Iris pigment epithelial cell (primary cell): ENCODE results near the gene NDUFA7.
"Not testable (repeated sequence)": the region's sequence is repeated elsewhere in the genome, so short reads cannot be mapped to it uniquely, and the experiment has no call there.

Source experiments
- DNase-seq: peaks from one replicate; pipeline ENCODE4 v3.0.0-alpha.2; 2011; ENCODE audit warnings: low read depth

The NDUFA7 gene

DNA sequence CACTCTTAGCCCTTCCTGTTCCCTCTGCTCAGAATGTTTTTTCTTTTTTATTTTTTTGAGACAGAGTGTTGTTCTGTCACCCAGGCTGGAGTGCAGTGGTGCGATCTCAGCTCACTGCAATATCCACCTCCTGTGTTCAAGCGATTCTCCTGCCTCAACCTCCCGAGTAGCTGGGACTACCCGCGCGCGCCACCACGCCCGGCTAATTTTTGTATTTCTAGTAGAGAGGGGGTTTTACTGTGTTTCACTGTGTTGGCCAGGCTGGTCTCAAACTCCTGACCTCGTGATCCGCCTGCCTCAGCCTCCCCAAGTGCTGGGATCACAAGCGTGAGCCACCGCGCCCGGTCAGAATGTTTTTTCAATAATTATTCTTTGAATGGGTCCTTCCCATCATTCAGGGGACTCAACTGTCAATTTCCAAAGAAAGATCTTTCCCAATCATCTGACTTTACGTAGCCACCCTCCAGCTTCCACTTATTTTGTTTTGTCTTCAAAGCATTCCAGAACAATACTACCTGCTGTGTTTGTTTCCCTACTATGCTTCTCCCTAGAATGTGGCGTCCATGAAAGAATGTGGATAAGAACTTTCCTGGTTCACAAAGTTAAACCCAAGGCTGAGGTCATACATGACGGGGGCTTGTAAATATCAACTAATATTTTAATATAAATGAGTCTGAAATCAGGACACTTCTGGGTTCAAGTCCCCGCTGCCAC lies 1.2 kb downstream of the NDUFA7 start:
- DNase-seq: no peak

- DNase-seq: not testable (repeated sequence)
Measured at GRCh38 chr19:8318835-8319234, 2.3 kb downstream of the NDUFA7 start.

GRCh38 chr19:8316351-8317125 lies 4.6 kb downstream of the NDUFA7 start:
- DNase-seq: no peak

- DNase-seq: not testable (repeated sequence)
Measured at GRCh38 chr19:8314981-8315640, 6.1 kb downstream of the NDUFA7 start.

DNA sequence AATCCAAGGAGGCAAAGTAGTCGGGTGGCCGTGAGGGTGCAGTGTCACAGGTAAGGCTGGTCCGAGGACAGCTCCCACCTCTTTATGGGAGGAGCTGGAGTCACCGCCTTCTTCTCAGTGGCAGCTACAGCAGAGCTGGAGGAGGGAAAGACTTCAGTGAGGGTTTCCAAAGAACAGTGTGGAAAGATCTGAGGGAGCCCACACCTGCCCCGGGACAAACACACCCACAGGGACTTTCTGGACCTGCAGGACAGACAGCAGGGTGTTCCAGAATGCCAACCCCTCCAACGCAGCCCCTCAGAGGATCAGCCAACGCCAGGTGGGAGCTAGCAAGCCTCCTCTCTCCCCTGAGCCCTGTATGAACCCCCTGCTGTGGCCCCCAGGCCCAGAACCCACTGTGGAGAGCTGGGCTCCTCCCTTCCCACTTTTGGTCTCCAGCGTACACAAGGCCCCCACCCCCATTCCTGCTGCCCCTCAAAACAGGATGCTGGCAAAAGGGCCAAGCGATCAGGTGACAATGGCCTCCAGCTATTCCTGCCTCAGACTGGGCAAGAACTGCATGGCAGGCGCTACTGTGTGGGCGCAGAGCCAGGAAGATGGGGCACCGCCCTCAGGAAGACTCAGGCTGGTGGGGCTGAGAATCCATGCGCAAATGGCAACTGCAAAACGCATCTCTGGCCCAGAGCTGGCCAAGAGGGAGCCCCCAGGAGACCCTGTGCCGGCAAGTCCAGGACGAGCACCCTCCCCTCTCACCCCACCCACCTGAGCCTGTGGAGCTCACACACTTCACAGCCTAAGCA lies 9.5 kb downstream of the NDUFA7 start:
- DNase-seq: no peak

GRCh38 chr19:8310342-8311055 lies 10.7 kb downstream of the NDUFA7 start:
- no peak for DNase-seq

DNA sequence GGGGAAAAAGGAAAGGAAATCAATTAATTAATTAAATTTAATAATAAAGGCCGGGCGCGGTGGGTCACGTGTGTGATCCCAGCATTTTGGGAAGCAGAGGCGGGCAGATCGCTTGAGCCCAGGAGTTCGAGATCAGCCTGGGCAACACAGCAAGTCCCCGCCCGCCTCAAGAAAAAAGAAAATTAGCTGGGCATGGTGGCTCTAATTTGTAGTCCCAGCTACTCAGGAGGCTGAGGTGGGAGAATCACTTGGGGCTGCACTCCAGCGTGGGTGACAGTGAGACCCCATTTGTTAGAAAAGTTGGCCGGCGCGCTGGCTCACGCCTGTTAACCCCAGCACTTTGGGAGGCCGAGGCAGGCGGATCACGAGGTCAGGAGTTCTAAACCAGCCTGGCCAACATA lies 12.3 kb downstream of the NDUFA7 start:
- DNase-seq: no peak

DNA sequence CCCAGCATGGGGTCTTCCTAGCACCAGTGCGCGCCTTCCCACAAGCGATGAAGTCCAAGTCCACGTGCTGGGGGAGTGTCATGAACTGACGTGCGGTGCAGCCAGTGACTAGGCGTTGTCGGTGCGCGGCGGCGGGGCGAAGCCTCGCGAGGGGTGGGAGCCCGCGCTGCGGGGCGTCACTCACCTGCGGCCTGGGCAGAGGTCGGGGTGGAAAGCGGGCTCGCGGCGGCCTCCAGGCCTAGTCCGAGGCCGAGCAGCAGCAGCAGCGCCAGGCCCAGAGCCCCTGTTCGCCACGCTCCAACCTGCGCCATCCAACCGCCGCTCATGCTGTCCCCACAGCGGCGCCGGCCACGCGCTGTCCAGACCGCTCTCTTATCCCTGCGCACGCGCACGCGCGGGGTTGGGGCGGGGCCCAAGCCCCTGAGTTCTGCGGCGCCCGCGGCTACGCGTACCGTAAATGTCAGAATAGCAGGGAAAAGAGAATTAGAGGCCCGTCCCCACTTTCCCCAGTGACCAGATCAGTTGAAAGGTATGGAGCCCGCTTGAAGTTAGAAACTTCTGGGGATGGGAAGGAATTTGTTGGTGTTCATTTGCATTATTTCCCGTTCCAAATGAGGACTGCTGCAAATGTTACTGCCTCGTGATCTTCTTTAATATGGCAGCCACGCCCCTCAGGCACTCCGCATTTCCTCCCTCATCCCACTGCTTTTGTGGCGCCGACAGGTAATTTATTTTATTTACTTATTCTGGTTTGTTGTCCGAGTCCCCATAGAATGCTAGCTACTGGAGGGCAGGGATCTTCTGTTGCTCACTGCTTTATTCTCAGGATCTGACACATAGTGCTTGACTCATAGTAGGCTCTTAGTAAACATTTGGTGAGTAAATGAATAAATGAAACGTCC lies 13.0 kb downstream of the NDUFA7 start, which contains the start of gene CD320:
CD320 (minus strand) TSS at position 394 of the 902 bp plus-strand sequence; CDS start at position 326, 68 bp downstream.
- peak; percentile 89 for DNase-seq

DNA sequence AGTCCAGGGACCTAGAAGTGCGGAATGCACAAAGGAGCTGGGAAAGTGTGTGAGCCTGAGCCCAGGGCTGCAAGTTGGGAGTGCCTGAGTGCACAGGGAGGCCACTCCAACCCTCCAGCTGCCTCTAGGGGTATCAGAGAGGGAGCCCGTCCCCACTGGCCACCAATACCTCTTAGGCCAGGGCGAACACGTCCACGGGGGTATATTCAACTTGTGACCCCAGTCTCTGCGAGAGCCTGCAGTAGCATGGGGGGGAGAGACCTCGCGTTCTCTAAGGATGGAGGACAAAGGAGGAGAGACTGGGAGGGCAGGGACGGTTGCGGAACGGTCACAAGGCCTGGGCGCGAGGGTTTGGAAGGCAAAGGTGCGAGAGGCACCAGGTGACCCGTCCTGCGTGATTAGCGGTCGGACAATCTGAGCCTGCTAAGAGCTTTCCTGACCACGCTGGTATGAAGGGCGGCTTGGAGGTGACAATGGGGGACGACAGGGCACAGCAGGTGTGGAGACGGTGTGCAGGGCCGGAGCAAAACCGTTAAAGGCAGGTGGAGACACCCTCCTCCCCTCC lies 13.7 kb downstream of the NDUFA7 start:
- no peak for DNase-seq

DNA sequence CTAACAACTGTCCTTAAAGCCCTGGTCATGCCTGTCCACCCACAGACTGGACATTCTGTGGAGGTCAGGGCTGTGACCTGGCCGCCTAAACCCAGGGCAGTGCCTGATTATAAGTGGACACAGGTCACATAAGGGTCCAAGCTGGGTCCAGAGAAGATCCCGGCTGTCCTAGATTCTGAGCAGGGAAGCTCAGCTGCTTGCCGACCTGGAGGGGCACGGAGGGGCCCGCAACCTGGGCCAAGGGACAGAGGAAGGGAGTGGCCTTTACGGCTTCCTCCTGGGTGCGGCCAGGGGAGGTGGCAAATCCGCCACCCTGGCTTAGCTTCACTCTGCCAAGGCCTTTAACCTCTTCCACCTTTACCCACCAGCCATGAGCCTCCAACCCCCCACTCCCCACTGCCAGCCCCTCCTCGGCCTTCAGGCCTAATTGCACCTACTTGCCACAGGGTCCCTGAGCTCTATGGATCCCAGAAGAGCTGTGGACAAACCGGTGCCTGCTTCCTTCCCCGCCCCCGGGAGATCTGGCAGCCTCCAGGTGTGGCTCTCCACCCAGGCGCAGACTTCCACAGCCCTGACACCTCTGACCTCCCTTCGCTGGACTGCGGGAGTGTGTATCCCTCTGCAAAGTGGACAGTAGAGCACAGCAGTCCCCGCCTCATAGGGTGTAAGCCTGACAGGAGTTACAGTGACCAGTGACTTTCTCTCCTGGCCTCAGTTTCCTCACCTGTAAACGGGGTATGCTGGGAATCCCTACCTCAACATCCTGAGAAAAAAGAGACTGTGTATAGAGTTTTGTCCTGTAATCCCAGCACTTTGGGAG lies 14.7 kb downstream of the NDUFA7 start:
- no peak for DNase-seq

DNA sequence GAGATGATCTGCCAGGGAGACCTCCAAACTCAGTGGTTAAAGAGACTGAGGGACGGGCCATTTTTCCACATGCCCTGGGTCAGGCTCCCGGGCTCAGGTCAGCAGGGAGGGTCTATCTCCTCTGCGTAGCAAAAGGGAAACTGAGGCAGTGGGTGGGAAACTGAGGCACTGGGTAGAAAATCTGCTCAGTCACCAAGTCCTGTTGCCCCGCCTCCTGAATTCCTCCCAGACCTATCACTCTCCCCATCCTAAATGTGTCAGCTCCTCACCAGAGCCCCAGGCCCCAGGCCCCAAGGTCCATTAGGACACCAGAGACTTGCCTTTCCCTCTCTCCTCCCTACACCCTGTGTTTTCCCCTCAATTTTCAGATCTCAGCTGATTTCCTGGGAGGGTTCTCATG lies 15.4 kb downstream of the NDUFA7 start:
- no peak for DNase-seq

- no peak for DNase-seq
Measured at GRCh38 chr19:8304841-8305621, 16.1 kb downstream of the NDUFA7 start.

DNA sequence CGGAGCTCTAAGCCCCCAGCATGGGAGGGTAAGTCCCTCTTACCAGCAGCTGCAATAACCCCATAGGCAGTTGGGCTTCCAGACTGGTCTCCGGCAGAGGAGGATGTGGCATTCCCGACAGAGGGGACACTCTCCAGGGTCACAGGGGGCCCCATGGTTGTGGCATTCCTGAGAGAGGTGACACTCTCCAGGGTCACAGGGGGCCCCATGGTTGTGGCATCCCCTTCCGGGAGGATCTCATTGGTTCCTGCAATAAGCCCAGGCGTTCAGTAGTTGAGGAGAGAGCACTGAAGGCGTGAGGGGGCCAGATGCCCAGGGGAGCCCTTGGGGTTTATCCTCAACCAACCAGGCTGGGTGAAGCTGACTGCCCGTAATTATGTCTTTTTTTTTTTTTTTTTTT lies 18.4 kb downstream of the NDUFA7 start:
- DNase-seq: no peak

- no peak for DNase-seq
Measured at GRCh38 chr19:8302357-8302691, 18.9 kb downstream of the NDUFA7 start.

DNA sequence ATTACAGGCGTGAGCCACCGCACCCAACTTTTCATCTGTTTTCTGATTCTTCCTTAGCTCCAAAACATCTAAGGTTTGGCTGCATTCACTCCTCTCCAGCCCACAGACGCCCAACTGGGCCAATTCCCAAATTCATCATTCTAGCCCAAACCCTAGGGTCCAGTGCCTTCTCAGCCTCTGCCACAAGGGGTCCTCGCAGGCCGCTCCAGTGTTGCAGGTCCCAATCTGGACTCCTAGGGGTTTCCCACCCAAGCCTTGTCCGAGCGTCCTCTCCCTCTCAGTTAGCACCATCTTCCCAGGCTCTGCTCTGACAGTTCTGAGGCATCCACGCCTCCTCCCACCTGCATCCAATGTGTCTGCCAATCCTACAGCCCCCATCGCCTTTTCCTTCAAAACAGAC lies 29.8 kb downstream of the NDUFA7 start:
- DNase-seq: not testable (repeated sequence)

GRCh38 chr19:8276508-8276907 lies 44.7 kb downstream of the NDUFA7 start:
- DNase-seq: not testable (repeated sequence)

- no peak for DNase-seq
Measured at GRCh38 chr19:8269724-8270123, 51.5 kb downstream of the NDUFA7 start.

DNA sequence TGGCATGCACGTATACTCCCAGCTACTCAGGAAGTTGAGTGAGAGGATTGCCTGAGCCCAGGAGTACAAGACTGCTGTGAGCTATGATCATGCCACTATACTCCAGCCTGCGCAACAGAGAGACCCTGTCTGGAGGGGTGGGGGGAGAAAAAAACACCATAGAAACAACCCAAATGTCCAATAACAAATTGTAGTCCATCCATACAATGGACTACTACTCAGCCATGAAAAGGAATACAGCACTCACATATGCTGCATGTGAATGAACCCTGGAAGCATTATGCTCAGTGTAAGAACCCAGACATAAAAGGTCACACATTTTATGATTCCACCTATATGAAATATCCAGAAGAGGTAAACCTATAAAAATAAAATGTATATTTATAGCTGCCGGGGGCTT lies 55.3 kb downstream of the NDUFA7 start:
- DNase-seq: no peak
